ENCODE results near the gene KCNS1. TPM values are rescaled to one million over a fixed set of nuclear protein-coding genes. Genes with fewer than 3 reads are reported as not detected.

The KCNS1 gene
- total RNA-seq, 1 experiment from 2014 or later, result not detected

GRCh38 chr20:45049438-45049837 lies 51.5 kb downstream of the KCNS1 start:
- peaks cover 16% of the 10 kb centered on the region for H3K79me2 ChIP-seq (ENCODE audit: insufficient read depth, low read length)
- H3K9ac ChIP-seq (ENCODE audit: low read length), result no peak overlapping the region
- ChIA-PET RAD21 (ENCODE audit: low non-redundant PET in 1 of 2, low total read pairs in 2 of 2, uncharacterized antibody in 2 of 2, unreplicated experiment in 2 of 2) (no interaction called here), POLR2A (no interaction called here), CTCF (interaction anchor here (1.6 kb wide), 1 partner anchor 46 kb away, joined by 4 read pairs; no protein-coding TSS in a partner anchor)
- DNase-seq (ENCODE audit: low read depth, low spot score) (no peak), ATAC-seq (no peak)
- no peaks in the 10 kb centered on the region for H3K9me3 ChIP-seq (ENCODE audit: control insufficient read depth in 1 of 2, insufficient read depth in 1 of 2, low read depth in 1 of 2, low read length in 2 of 2)
- no peaks in the 10 kb centered on the region for H3K36me3 ChIP-seq (ENCODE audit: control insufficient read depth in 1 of 2, insufficient read depth in 2 of 2, low read length in 2 of 2)
- H4K20me1 ChIP-seq (ENCODE audit: insufficient read depth), result no peaks in the 10 kb centered on the region
- intact Hi-C loops (cut with micrococcal nuclease), result loop anchor here (10.0 kb wide), 2 partner anchors 175 to 725 kb away; partner anchors contain the start of gene SEMG2
- H3K27me3 ChIP-seq (ENCODE audit: insufficient read depth, low read length), result no peaks in the 10 kb centered on the region
- H3K4me2 ChIP-seq (ENCODE audit: low read length), result no peak overlapping the region
- BruUV-seq (replicated peaks), result no TSS peak
- no peaks in the 10 kb centered on the region for H3K4me1 ChIP-seq (ENCODE audit: control insufficient read depth in 1 of 2, insufficient read depth in 2 of 2, low read length in 2 of 2)
- no peak overlapping the region for H3K27ac ChIP-seq (ENCODE audit: low read depth, low read length)
- no peak overlapping the region for H3K4me3 ChIP-seq (replicated peaks in 1 of 2; ENCODE audit: low read depth in 1 of 2, low read length in 2 of 2)
- TF ChIP-seq SRF (IDR thresholded peaks at IDR 0.05; ENCODE audit: low read depth) (no peak), TCF7L2 (IDR thresholded peaks at IDR 0.05; ENCODE audit: borderline replicate concordance, extremely low read depth, insufficient read depth, insufficient read length) (no peak), EGR1 (IDR thresholded peaks at IDR 0.05; ENCODE audit: low read depth) (no peak), CBX3 (IDR thresholded peaks at IDR 0.05; ENCODE audit: low read depth) (no peak), YY1 (IDR thresholded peaks at IDR 0.05; ENCODE audit: extremely low read depth, insufficient replicate concordance, low read depth, low read length) (no peak), EZH2 (IDR thresholded peaks at IDR 0.05) (no peak), ELF1 (IDR thresholded peaks at IDR 0.05; ENCODE audit: borderline replicate concordance, low read depth) (no peak), JUND (IDR thresholded peaks at IDR 0.05) (no peak), ZNF274 (IDR thresholded peaks at IDR 0.05; ENCODE audit: low read depth, low read length) (no peak), CEBPB (IDR thresholded peaks at IDR 0.05; ENCODE audit: low read depth) (no peak), POLR2AphosphoS5 (IDR thresholded peaks at IDR 0.05; ENCODE audit: low read depth, low read length) (no peak), ZFX (IDR thresholded peaks at IDR 0.05) (no peak)
- TF ChIP-seq, protein P1, sequence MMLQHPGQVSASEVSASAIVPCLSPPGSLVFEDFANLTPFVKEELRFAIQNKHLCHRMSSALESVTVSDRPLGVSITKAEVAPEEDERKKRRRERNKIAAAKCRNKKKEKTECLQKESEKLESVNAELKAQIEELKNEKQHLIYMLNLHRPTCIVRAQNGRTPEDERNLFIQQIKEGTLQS (IDR thresholded peaks at IDR 0.05), result no peak
- TF ChIP-seq, protein P2, sequence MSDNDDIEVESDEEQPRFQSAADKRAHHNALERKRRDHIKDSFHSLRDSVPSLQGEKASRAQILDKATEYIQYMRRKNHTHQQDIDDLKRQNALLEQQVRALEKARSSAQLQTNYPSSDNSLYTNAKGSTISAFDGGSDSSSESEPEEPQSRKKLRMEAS (IDR thresholded peaks at IDR 0.05), result no peak
- TF ChIP-seq, protein P3, sequence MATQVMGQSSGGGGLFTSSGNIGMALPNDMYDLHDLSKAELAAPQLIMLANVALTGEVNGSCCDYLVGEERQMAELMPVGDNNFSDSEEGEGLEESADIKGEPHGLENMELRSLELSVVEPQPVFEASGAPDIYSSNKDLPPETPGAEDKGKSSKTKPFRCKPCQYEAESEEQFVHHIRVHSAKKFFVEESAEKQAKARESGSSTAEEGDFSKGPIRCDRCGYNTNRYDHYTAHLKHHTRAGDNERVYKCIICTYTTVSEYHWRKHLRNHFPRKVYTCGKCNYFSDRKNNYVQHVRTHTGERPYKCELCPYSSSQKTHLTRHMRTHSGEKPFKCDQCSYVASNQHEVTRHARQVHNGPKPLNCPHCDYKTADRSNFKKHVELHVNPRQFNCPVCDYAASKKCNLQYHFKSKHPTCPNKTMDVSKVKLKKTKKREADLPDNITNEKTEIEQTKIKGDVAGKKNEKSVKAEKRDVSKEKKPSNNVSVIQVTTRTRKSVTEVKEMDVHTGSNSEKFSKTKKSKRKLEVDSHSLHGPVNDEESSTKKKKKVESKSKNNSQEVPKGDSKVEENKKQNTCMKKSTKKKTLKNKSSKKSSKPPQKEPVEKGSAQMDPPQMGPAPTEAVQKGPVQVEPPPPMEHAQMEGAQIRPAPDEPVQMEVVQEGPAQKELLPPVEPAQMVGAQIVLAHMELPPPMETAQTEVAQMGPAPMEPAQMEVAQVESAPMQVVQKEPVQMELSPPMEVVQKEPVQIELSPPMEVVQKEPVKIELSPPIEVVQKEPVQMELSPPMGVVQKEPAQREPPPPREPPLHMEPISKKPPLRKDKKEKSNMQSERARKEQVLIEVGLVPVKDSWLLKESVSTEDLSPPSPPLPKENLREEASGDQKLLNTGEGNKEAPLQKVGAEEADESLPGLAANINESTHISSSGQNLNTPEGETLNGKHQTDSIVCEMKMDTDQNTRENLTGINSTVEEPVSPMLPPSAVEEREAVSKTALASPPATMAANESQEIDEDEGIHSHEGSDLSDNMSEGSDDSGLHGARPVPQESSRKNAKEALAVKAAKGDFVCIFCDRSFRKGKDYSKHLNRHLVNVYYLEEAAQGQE (IDR thresholded peaks at IDR 0.05; ENCODE audit: low read depth), result no peak
- H2AFZ ChIP-seq (ENCODE audit: low read depth, low read length, poor library complexity, severe bottlenecking), result no peak overlapping the region
- no peaks in the 10 kb centered on the region for H3K9me2 ChIP-seq (ENCODE audit: insufficient read depth)

Measured in HCT116 (cell line).